HG03565 (cell line): ENCODE measurements around the gene CGB2.
"Not testable (repeated sequence)": the region's sequence is repeated elsewhere in the genome, so short reads cannot be mapped to it uniquely, and the experiment has no call there.

Source experiments
- ATAC-seq: cut with Tn5 transposase; IDR thresholded peaks from one replicate; pipeline ENCODE4 v1.9.1; 2021; ENCODE audit warnings: mild to moderate bottlenecking, moderate library complexity; ENCODE audit not compliant: unreplicated experiment

Gene CGB2

DNA sequence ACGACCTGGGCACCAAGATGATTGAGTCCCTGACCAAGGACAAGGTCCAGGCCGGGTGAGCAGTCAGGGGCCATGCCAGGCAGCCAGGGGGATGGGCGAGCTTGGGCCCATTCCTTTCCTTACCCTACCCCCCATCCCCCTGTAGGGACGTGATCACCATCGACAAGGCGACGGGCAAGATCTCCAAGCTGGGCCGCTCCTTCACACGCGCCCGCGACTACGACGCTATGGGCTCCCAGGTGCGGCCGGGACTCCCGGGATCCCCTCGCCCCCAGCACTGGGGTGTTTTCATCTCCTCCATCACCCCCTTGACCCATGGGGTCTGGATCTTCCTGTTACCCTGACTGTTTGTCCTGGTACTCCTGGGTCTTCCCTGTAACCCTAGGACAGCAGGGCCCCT is 21.9 kb upstream of the CGB2 start:
- no peak for ATAC-seq

DNA sequence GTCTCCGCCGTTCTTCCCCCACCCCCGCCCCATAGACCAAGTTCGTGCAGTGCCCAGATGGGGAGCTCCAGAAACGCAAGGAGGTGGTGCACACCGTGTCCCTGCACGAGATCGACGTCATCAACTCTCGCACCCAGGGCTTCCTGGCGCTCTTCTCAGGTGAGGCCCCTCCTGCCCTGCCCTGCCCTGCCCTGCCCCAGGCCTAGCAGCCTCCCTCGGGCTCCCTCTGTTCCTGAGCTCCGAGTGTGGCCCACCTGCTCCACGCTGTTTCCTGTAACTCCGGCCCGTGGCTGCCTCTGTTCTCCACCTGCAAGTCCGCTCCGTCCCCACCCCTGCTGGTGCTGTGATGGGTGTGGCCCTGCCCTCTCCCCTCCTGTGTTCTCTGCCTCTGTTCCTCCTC is 21.2 kb upstream of the CGB2 start:
- ATAC-seq, result no peak

DNA sequence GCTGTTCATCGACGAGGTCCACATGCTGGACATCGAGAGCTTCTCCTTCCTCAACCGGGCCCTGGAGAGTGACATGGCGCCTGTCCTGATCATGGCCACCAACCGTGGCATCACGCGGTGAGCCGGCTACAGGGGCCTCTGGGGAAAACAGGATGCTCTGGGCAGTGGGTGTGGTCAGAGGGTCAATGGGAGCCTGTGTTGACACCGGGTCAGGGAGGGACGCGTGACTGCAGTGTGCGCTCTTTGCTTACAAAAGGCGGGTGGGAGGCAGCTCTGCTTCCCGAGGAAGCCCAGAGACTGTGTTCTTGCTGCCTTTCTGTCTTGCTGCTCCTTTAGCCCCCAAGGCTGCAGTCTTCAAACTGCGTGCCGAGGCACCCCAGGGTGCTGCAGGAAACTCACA is 20.5 kb upstream of the CGB2 start:
- no peak for ATAC-seq

DNA sequence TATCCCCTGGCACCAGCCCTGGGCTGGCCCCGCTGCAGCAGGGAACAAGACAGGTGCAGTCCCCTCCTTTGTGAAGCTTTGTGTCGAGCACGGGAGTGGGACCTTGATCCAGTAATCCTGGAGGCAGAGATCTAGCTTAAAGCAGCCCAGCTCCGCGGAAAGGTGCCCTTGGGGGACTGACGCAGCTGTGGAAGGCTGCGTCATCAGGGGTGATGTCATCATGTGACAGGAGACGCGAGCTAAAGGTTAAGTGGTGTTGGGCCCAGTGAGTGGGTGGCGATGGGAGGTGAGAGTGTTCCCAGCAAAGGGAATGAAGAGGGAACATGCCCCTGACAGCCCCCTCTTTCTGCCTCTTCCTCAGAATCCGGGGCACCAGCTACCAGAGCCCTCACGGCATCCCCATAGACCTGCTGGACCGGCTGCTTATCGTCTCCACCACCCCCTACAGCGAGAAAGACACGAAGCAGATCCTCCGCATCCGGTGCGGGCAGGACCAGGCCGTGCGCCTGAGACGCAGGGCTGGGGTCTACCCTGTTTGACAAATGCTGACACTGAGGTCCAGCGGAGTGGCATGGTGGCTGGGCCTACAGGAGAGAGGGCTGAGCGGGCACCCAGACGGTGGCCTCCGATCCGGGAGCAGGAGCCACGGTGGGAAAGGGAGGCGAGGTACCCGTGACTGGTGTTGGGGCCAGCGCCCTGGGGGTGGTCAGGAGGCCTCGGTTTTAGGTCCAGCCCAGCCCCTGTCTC is 17.4 kb upstream of the CGB2 start:
- ATAC-seq, result no peak

DNA sequence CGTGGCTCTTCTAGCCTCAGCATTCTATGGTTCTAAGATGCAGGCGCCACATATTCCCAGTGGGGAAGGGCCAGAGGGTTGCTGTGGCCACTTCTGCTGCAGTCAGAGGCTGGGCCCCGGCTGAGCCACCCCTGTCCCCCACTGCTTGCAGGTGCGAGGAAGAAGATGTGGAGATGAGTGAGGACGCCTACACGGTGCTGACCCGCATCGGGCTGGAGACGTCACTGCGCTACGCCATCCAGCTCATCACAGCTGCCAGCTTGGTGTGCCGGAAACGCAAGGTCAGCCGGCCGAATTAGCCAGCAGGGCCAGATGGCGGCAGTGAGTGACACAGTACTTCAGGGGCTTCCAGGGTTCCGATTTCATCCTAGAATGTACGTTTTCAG is 16.8 kb upstream of the CGB2 start:
- ATAC-seq, result no peak

DNA sequence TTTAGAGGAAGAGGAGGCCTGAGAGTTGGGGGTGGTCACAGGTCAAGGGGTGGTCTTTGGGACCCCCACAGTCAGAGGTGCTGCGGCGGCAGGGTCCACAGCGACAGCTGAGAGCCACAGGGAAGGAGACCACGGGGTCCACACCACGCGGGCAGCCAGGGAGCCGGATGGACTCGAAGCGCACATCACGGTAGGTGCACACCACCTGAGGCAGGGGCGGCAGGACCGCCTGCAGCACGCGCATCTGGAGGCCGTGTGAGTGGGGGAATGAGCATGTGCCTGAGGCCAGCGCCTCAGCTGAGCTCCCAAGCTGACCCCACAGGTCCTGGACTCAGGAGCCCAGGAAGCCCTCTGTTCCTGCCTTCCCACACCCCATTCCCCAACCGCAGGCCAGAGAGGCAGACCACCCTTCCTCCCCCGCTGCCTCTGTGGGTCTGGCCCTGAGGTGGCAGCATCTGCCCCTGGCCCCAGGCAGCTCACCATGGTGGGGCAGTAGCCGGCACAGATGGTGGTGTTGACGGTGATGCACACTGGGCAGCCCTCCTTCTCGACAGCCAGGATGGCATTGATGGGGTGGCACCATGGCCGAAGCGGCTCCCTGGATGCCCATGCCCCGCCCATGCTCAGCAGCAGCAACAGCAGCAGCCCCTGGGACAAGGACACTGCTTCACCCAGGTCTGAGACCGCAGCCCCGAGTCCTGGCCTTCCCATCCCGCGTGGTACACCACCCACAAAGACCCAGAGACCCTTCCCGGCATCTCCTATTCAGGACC is 15.4 kb upstream of the CGB2 start:
- no peak for ATAC-seq

DNA sequence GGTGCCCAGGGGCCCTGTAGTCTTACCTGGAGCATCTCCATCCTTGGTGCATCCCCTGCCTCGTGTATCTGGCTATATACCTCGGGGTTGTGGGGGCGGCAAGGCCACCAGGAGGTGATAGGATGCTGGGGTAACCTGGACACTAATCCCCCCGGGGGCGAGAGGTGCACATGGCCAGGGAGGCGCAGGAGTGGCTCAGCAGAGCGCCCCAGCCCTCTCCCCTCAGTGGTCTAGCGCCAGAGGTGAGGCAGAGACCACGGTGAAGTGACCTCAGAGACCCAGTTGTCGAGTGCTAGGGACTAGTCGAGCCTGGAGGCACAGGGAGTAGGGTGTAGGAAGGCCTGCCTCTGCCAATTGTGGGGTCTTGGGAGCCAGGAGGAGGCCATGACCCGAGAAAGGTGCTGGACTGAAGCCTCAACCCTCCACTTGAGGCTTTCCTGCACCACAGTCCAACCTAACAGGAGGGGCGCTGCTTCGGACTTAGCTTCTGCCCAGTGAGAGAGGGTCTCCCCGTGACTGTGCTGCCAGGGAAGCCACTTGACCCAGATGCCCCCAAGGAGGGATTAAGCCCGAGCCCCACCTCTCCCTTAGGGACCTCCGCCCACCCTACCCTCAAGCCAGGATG is 14.5 kb upstream of the CGB2 start, which contains the start of gene LHB:
TSS of gene LHB (minus strand) at position 51 of the 625 bp plus-strand sequence. CDS start at position 41, 10 bp downstream.
- ATAC-seq, result no peak

DNA sequence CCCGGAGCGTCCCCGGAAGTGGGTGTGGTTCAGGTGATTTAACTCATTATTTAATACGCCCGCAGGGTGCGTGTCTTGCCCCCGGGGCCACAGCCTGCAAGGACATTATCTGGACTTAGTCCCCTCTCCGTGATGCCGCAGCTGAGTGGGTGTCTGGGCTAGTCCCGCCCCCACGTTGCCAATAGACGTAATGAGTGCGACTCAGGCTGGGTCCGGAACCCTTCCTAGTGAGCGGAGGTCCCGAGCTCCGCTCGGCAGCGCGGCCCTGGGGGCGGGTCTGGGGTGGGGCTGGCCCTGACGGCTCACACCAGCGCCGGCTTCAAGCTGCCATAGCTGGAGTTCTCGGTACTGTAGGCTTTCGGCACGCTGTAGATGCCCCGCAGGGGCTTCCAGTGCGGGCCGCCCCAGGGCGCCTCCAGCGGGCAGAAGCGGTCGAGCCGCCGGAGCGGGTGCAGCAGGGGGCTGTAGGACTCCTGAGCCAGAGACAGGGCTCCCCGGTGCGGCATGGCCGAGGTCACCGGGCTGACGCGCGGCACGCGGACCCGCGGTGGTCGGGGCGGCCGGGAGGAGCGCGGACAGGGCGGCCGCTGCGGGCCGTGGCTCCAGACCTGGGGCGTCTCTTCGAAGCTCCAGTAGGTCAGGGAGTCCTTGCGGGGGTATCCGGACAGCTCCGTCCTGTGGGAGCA is 13.9 kb upstream of the CGB2 start:
- no peak for ATAC-seq

DNA sequence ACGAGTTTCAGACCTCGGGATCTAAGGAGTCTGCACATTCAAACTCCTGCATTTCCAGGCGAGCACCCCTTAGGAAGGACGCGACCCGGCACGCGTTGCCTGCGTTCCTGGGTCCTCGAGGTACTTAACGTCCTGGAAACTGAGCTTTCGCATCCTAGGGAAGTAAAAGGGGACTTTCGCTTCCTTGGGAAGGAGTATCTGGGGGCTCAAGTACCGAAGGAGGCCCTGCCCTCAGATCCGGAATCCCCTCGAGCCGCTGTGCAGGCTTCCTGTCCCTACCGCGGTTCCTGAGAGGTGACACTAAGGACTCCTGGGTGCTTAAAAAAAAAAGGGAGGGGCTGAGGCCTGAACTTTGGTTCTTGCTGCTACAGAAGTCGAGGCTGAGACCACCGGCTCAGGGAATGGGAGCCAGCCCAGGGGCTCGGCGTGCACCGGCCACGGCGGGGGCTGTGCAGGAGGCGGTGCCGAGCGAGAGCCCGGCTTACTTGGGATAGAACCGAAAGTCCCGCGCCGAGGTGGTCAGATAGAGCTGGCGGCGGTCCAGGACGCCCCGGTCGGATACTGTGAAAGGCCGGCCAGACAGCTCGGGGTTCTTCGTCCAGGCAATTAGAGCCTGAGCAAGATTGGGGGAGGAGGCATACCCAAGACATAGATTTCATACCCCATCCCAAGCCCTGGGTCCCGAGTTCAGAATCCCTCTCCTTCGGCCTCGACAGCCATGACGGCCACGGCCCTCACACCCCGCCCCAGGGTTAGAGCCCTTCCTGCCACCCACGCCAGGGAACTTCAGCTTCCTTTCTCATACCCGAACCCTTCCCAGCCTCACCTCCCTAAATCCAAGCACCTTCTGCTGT is 13.1 kb upstream of the CGB2 start:
- not testable (repeated sequence) for ATAC-seq

DNA sequence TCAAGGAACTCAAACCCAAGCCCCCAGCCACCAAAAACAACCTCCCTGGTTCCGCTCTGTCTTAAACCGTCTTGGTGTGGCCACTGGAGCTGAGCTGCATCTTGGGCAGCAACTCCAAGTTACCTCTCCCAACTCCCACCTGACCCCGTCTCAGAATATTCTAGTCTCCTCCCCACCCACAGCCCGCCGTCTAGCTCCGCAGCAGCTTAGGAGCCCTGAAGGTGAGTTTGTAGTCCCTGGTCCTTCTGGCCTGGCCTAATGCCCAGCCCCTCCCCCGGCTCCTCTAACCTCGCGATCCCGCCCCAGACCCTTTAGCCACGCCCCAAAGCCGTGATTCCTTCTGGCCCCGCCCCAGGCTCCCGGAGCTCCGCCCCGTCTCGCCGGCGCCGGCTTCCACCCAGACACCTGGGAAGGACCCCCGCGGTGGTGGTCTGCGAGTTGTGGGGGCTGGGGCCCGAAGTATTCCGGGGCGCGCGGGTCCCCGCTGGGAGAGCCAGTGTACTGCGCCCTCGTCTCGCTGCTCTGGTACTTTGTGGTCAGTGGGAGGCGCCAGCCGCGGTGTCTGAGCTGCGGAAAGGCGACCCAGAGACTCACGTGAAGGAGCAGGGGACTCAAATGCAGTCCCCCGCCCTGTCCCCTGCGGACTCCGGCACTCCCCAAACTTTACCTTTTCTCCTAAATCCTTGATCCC is 12.3 kb upstream of the CGB2 start:
- ATAC-seq, result no peak

DNA sequence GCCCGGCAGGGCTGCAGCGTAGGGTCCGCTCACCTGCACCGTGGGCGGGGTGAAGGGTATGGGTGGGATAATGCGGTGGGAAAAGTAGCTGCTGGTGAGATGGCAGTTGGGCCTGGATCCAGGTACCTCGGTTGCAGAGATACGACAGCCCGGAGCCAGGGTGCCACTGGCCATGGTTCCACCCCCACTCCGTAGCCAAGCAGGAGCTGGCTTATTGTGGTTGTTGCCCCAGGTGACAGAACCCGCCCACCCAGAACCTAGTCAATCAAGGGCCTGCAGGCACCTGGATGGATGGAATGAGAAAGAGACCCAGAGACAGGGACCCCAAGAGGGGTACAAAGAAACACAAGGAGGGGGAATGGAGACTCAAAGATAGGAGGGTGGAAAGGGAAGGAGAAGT is 11.3 kb upstream of the CGB2 start:
- ATAC-seq, result no peak

DNA sequence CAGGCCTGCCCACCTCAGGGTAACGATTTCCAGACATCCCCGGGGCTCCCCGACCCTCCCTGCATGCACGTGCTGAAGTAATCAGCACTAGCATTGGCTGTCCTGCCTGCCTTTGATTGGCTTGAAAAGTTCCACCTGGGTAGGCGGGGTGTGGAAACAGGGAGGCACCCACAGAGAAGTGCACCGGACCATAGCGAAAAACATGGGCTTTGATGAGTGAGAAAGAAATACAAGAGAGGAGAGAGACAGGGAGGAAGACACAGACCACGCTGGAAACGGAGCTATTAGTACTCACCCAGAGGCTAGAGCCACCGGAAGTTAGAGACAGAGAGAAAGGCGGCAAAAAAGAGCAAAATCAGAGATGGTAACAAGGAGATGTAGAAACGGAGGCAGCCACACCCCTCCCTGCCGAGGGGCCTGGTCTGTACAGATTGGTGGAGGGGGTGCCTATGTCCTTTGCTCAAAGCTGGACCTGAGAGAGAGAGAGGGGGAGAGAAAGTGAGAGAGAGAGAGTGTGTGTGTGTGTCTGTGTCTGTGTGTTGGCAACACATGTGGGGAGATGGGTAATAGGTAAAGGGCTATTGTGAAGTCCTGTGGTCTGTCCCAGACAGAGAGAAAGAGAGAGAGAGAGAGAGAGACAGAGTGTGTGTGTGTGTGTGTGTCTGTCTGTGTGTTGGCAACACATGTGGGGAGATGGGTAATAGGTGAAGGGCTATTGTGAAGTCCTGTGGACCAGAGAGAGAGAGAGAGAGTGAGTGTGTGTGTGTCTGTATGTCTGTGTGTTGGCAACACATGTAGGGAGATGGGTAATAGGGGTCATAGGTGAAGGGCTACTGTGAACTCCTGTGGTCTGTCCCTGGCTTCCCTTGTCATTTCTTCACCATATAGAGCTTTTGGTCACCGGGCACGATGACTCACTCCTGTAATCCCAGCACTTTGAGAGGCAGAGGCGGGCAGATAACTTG is 10.5 kb upstream of the CGB2 start:
- no peak for ATAC-seq

DNA sequence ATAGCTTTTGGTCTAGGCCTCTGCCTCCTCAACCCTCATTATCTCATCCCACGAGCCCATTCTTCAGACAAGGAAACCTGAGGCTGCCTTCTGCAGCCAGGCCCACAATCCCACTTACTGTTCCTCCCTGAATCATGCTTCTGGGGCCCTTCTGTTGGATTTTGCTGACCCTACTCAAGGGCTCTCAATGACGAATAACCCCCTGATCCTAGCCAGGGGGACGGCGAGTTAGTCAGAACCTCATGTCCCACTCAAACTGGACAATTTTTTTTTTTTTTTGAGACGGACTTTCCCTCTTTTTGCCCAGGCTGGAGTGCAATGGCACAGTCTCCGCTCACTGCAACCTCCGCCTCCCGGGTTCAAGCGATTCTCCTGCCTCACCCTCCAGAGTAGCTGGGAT is 9.6 kb upstream of the CGB2 start:
- no peak for ATAC-seq

DNA sequence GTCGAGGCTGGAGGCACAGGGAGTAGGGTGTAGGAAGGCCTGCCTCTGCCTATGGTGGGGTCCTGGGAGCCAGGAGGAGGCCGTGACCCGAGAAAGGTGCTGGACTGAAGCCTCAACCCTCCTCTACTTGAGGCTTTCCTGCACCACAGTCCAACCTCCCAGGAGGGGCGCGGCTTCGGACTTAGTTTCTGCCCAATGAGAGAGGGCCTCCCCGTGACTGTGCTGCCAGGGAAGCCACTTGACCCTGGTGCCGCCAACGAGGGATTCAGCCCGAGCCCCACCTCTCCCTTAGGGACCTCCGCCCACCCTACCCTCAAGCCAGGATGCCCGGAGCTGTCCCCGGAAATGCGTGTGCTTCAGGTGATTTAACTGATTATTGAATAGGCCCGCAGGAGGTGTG is 7.5 kb upstream of the CGB2 start, which contains the start of gene CGB3:
TSS of gene CGB3 (minus strand) at position 101 of the 400 bp plus-strand sequence. CDS start 362 bp downstream, outside the sequence.
- ATAC-seq, result not testable (repeated sequence)

DNA sequence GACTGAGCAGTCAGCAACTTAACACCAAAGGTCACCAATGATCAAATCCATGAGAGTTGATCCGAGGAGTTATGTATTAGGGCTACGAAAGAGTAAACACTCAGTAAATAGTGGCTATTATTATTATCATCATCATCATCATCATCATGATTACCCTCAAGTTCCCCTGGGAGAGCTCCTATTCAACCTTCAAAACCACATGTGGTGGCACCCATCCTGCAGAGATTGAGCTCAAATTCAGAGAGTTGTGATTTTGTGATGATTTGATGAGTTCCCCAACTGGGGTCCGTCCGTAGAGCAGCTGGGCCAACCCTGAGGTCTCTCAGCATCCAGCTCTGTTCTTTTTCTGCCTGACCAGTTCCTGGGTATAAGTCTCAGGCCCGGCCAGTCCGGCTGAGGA is 6.6 kb upstream of the CGB2 start:
- ATAC-seq, result not testable (repeated sequence)

DNA sequence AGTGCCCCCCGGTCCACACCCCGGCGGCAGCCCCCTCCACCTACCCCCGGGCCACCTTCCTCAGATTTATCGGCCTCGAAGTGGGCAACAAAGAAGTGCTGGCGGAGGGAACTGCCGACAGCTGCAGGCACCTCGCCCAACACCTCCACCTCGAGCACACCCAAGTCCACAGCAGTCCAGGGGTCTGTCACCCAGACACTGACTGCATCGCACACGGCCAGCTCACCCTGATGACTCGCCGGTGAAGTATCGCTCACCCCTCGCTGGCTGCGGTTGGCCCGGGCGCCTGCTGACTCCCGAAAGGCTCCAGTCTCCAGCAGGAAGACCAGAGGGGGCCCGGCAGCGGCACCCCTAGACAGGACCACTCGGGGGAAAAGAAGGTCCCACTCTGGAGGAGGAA is 6.1 kb upstream of the CGB2 start:
- ATAC-seq, result not testable (repeated sequence)

DNA sequence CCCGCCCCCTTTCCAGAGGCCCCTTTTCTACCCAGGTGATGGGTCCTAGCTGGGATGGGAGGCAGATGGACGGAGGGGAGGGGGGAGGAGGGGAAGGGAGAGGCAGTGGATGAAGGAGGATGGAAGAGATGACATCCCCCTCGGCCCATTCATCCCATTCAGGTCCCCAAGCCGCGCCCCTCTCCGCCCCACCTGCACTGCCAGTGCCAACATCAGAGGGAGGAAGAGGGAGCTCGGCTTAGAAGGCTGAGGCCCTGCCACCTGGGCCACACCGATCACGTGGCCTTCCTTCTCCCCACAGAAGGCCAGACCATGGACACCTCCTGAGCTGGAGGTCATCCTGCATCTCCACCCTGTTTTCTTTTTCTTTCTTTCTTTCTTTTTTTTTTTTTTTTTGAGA is 3.0 kb upstream of the CGB2 start:
- ATAC-seq, result not testable (repeated sequence)

DNA sequence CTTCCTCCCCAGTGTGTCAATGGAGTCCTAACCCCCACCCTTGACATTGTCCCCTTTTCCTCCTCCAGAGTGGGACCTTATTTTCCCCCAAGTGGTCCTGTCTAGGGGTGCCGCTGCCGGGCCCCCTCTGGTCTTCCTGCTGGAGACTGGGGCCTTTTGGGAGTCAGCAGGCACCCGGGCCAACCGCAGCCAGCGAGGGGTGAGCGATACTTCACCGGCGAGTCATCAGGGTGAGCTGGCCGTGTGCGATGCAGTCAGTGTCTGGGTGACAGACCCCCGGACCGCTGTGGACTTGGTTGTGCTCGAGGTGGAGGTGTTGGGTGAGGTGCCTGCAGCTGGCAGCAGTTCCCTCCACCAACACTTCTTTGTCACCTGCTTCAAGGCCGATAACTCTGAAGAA is 1.9 kb upstream of the CGB2 start:
- ATAC-seq, result not testable (repeated sequence)
